Right cardiac atrium (tissue), 5 donors: ENCODE data around the gene FCHO1. TPM values are rescaled to one million over a fixed set of nuclear protein-coding genes. Genes with fewer than 3 reads are reported as not detected.

Experiments used
- ATAC-seq, 2 donors: fragments of 200-7000 bp; cut with Tn5 transposase; one replicate each; pipeline versions ENCODE4 v1.8.0 to v1.9.1; 2020; ENCODE audit warnings: moderate library complexity in 2 of 2, mild to moderate bottlenecking in 1 of 2
- DNase-seq, 3 donors: peaks; one replicate each; pipeline ENCODE4 v3.0.0-alpha.2; 2020
- H3K27ac ChIP-seq: one replicate; pipeline ENCODE4 v1.5.1; 2013; ENCODE audit warnings: mild to moderate bottlenecking, low read length, control low read depth, moderate library complexity
- H3K27me3 ChIP-seq: one replicate; pipeline ENCODE4 v1.6.1; 2013; ENCODE audit not compliant: control insufficient read depth, insufficient read depth
- H3K4me1 ChIP-seq: one replicate; pipeline ENCODE4 v1.6.1; 2013; ENCODE audit warnings: low read length; ENCODE audit not compliant: control insufficient read depth, insufficient read depth
- H3K4me3 ChIP-seq: one replicate; pipeline ENCODE4 v1.5.1; 2013; ENCODE audit warnings: low read length, control low read depth
- H3K9me3 ChIP-seq: one replicate; pipeline ENCODE4 v1.6.1; 2013; ENCODE audit warnings: low read length; ENCODE audit not compliant: control insufficient read depth
- WGBS: extraction: QIAGEN DNeasy Blood & Tissue Kit; methylation state at CpG from one replicate; pipeline ENCODE4 v1.1.7; 2013; 5-methylcytosine and 5-hydroxymethylcytosine counted together
- intact Hi-C, 4 donors: fragments of 100-400 bp; cut with DNase I; formaldehyde crosslinking; loops; one replicate each; pipeline versions ENCODE4 v1.11.0 to v1.14.0; 2022 to 2023
- polyA plus RNA-seq: library from polyadenylated mRNA; stranded (reverse); fragments of 200-250 nt; gene quantifications from one replicate; pipeline ENCODE4 v1.2.3, GENCODE V29; 2013
- total RNA-seq, 4 donors: library from RNA; stranded (reverse); fragmentation: NEBNext Ultra II Directional; extraction: Animal tissue kit (Norgen Biotek cat#: 25700); gene quantifications; one replicate each; pipeline ENCODE4 v1.2.1, GENCODE V29; 2021
- donor health status: healthy with polysubstance abuse.
- donor health status: DM: no; HTN: yes; CAD: no.
- donor health status: DM: no; HTN: no; CAD: no.
- donor health status: DM: no; HTN: yes; CAD: no; lungs with severe emphysema.
- donor health status: DM: yes; HTN: yes; CAD: no.

FCHO1 gene
- total and polyA plus RNA-seq, 5 donors, result 0.57 to 1.6 (median 1.3) TPM

- Histone ChIP-seq H3K9me3 (no peaks in the 10 kb centered on the region), H3K27me3 (no peaks in the 10 kb centered on the region), H3K4me3 (no peak overlapping the region), H3K4me1 (no peaks in the 10 kb centered on the region), H3K27ac (no peak overlapping the region)
- intact Hi-C loops, result no loop called here
- DNase-seq (no peak), ATAC-seq (no peak)
- 81% methylated on average over 27 of the region's 27 CpGs for WGBS
These were observed 83.3 kb downstream of the FCHO1 start for GRCh38 chr19:17834350-17835181.

DNA sequence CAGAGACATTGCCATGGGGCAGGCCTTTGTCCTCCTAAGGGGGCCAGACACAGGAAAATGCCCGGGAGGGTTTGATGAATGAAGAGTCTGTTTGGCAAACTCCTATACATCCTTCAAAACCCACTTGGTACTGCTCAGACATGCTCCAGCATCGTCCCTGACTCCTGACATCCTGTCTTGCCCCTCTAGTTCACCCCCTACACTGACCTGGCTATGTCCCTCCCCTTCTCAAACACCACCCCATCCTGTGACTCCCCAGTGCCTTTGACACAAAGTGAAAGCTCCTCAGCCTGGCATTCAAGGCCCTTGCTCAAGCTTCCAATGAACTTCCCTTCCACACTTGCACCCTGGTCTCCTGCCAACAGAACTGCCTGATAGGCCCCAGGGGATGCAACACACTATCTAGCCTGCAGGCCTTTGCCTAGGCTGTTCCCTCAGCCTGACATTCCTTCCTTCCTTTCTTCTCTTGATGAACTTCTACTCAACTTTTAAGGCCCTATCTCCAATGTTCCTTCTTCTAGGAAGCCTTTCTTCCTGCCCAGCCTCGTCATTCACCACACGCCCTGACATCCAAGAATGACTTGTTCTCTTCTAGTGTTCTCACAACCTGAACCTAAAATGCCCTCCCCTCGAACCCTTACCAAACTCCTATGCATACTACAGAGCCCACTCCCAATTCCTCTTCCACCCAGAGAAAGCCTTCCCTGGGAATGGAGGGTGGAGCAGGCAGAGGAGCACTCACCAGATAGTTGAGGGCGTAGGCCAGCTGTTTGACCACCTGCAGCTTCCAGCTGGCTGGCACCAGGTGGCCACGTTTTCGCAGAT lies 84.1 kb downstream of the FCHO1 start:
- no peak for ATAC-seq

DNA sequence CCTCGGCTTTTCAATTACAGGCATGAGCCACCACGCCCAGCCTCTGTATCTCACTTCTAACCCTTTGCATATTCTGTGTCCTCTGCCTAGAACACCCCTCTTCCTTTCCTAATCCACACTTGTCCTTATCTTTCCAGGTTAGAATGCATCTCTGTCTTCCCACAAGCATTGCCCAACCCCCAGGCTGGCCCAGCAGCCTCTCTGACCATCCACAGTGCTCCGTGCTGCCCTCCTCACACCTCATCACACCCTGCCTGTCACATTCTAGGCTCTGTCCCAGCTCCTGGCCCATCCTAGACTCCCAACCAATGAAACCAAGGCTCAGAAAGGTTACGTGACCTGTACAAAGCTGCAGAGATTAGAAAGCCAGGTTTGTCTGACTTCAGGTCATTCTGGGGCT lies 85.3 kb downstream of the FCHO1 start:
- Histone ChIP-seq H3K27me3 (no peaks in the 10 kb centered on the region), H3K4me1 (peaks cover 1% of the 10 kb centered on the region), H3K27ac (no peak overlapping the region), H3K4me3 (no peak overlapping the region), H3K9me3 (no peaks in the 10 kb centered on the region)
- ATAC-seq, result no peak
- 68% methylated on average over 4 of the region's 4 CpGs for WGBS
- DNase-seq, result no peak
- intact Hi-C loops, result no loop called here

More for the DNA sequence above, 84.1 kb downstream of the FCHO1 start:
- Histone ChIP-seq H3K4me1 (no peaks in the 10 kb centered on the region), H3K27ac (no peak overlapping the region), H3K9me3 (no peaks in the 10 kb centered on the region), H3K4me3 (no peak overlapping the region), H3K27me3 (no peaks in the 10 kb centered on the region)
- intact Hi-C loops, result no loop called here
- no peak for DNase-seq
- 78% methylated on average over 8 of the region's 8 CpGs for WGBS

DNA sequence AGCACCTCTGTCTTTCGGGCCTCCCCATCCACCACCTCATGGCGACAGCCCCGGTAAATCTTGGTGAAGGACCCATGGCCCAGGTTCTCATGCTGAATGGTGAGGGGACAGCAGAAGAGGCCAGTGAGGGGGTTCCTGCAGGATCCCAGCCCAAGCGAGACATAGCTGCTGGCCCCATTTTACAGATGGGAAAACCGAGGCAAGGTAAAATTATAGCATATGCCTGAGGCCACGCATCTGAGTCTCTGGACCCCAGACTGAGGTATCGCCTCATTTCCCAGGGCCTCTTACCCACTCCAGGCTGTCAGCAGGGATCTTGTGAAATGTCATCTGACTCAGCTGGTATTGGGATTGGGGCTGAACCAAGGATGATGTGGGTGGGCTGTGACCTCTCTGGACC lies 86.7 kb downstream of the FCHO1 start:
- H3K27ac ChIP-seq, result no peak overlapping the region
- intact Hi-C loops, result no loop called here
- peaks cover 2% of the 10 kb centered on the region for H3K4me1 ChIP-seq
- no peak for ATAC-seq
- no peaks in the 10 kb centered on the region for H3K9me3 ChIP-seq
- WGBS, result 93% methylated on average over 7 of the region's 7 CpGs
- DNase-seq, result no peak
- no peaks in the 10 kb centered on the region for H3K27me3 ChIP-seq
- H3K4me3 ChIP-seq, result no peak overlapping the region

Other genes starting within 250 kb of the FCHO1 start
- gene PGLS, start 239.8 kb upstream of the FCHO1 start, total RNA-seq, result 10 to 100 TPM; 28.1 to 32.3 (median 30.1) TPM
- 33.4 TPM for gene PGLS, start 239.8 kb upstream of the FCHO1 start, polyA plus RNA-seq
- 10 to 100 TPM; 25.1 to 36.3 (median 35.1) TPM for gene COLGALT1, start 195.8 kb upstream of the FCHO1 start, total RNA-seq
- 19.0 TPM for gene COLGALT1, start 195.8 kb upstream of the FCHO1 start, polyA plus RNA-seq
- gene UNC13A, start 63.1 kb upstream of the FCHO1 start, total RNA-seq, result under 1 TPM in 2 of 4 donors, not detected in 2; 0.03 to 0.06 TPM
- 0.05 TPM for gene UNC13A, start 63.1 kb upstream of the FCHO1 start, polyA plus RNA-seq
- gene MAP1S, start 32.0 kb upstream of the FCHO1 start, total RNA-seq, result 10 to 100 TPM; 24.8 to 35.5 (median 31.6) TPM
- 14.7 TPM for gene MAP1S, start 32.0 kb upstream of the FCHO1 start, polyA plus RNA-seq
- gene B3GNT3, start 43.7 kb downstream of the FCHO1 start, total RNA-seq, result not detected
- gene B3GNT3, start 43.7 kb downstream of the FCHO1 start, polyA plus RNA-seq, result not detected
- not detected for gene INSL3, start 70.0 kb downstream of the FCHO1 start, total RNA-seq
- gene INSL3, start 70.0 kb downstream of the FCHO1 start, polyA plus RNA-seq, result not detected
- gene JAK3, start 96.5 kb downstream of the FCHO1 start, total RNA-seq, result 1 to 10 TPM; 1.6 to 5.3 (median 4.0) TPM
- gene JAK3, start 96.5 kb downstream of the FCHO1 start, polyA plus RNA-seq, result 2.2 TPM
- 1,000 to 10,000 TPM in 1 of 4 donors, 100 to 1,000 TPM in 3; 850 to 1,097 (median 916) TPM for gene RPL18A, start 108.4 kb downstream of the FCHO1 start, total RNA-seq
- gene RPL18A, start 108.4 kb downstream of the FCHO1 start, polyA plus RNA-seq, result 998 TPM
- not detected for gene SLC5A5, start 120.5 kb downstream of the FCHO1 start, total RNA-seq
- gene SLC5A5, start 120.5 kb downstream of the FCHO1 start, polyA plus RNA-seq, result not detected
- 10 to 100 TPM; 76.1 to 87.6 (median 78.8) TPM for gene CCDC124, start 181.5 kb downstream of the FCHO1 start, total RNA-seq
- 136 TPM for gene CCDC124, start 181.5 kb downstream of the FCHO1 start, polyA plus RNA-seq
- gene KCNN1, start 215.6 kb downstream of the FCHO1 start, total RNA-seq, result 1 to 10 TPM in 3 of 4 donors, under 1 TPM in 1; 0.84 to 1.9 (median 1.4) TPM
- 3.0 TPM for gene KCNN1, start 215.6 kb downstream of the FCHO1 start, polyA plus RNA-seq